Smooth muscle cell (in vitro differentiated cells): ENCODE results near the gene SEMA3B. TPM values are rescaled to one million over a fixed set of nuclear protein-coding genes. Genes with fewer than 3 reads are reported as not detected.
"Not testable (repeated sequence)": the region's sequence is repeated elsewhere in the genome, so short reads cannot be mapped to it uniquely, and the experiment has no call there.

Source experiments
- DNase-seq: peaks from one replicate; lab custom pipeline; 2025; ENCODE audit not compliant: unreplicated experiment; lab: John Stamatoyannopoulos, UW
- H2AFZ ChIP-seq: fragments of 200-600 bp; sonication (generic); 2 replicates; pipeline ENCODE4 v1.6.0; 2016; ENCODE audit warnings: antibody characterized with exemption, low read depth, mild to moderate bottlenecking
- H3F3A ChIP-seq: fragments of 200-600 bp; sonication (generic); 2 replicates; pipeline ENCODE4 v1.6.0; 2017; ENCODE audit warnings: antibody characterized with exemption, low read depth
- H3K27ac ChIP-seq: fragments of 200-600 bp; sonication (generic); 2 replicates; pipeline ENCODE4 v1.5.1; 2016; ENCODE audit warnings: low read depth, mild to moderate bottlenecking
- H3K27me3 ChIP-seq: fragments of 200-600 bp; sonication (generic); 2 replicates; pipeline ENCODE4 v1.6.1; 2016; ENCODE audit warnings: low read depth, mild to moderate bottlenecking
- H3K36me3 ChIP-seq: fragments of 200-600 bp; sonication (generic); 2 replicates; pipeline ENCODE4 v1.5.1; 2016; ENCODE audit warnings: low read depth
- H3K4me1 ChIP-seq: fragments of 200-600 bp; sonication (generic); 2 replicates; pipeline ENCODE4 v1.5.1; 2016; ENCODE audit warnings: low read depth
- H3K4me2 ChIP-seq: fragments of 200-600 bp; sonication (generic); 2 replicates; pipeline ENCODE4 v1.6.0; 2016; ENCODE audit warnings: mild to moderate bottlenecking
- H3K4me3 ChIP-seq: fragments of 200-600 bp; sonication (generic); 2 replicates; pipeline ENCODE4 v1.5.1; 2016; ENCODE audit warnings: mild to moderate bottlenecking
- H3K79me2 ChIP-seq: fragments of 200-600 bp; sonication (generic); 2 replicates; pipeline ENCODE4 v1.6.0; 2016; ENCODE audit warnings: low read depth, mild to moderate bottlenecking
- H3K9ac ChIP-seq: fragments of 200-600 bp; sonication (generic); 2 replicates; pipeline ENCODE4 v1.6.0; 2016; ENCODE audit warnings: low read depth
- H3K9me3 ChIP-seq: fragments of 200-600 bp; sonication (generic); replicated peaks from 2 replicates; pipeline ENCODE4 v1.5.1; 2016; ENCODE audit warnings: low read depth
- H4K20me1 ChIP-seq: fragments of 200-600 bp; sonication (generic); 2 replicates; pipeline ENCODE4 v1.6.0; 2016; ENCODE audit warnings: low read depth
- WGBS: methylation state at CpG from one replicate; pipeline ENCODE4 v1.1.7; 2016; ENCODE audit warnings: low lambda C conversion rate; 5-methylcytosine and 5-hydroxymethylcytosine counted together
- polyA plus RNA-seq: library from polyadenylated mRNA; unstranded; fragments of >200 nt; fragmentation: Nextera tagmentation; extraction: Ambion mirVana; gene quantifications from 2 replicates; pipeline ENCODE4 v1.2.1, GENCODE V29; 2016
- total RNA-seq: library from RNA; depleted of rRNA; stranded (reverse); fragments of >200 nt; gene quantifications from 2 replicates; pipeline ENCODE4 v1.2.3, GENCODE V29; 2014
- TF ChIP-seq, protein P1 (sequence below): fragments of 200-600 bp; sonication (generic); IDR thresholded peaks from 2 replicates; pipeline ENCODE4 v1.5.1; 2017; ENCODE audit warnings: borderline replicate concordance, mild to moderate bottlenecking, antibody characterized with exemption; ENCODE audit not compliant: insufficient read depth, poor library complexity, severe bottlenecking

Gene SEMA3B
- total and polyA plus RNA-seq, 2 experiments from 2014 or later = 26.3 to 48.3 TPM

DNA sequence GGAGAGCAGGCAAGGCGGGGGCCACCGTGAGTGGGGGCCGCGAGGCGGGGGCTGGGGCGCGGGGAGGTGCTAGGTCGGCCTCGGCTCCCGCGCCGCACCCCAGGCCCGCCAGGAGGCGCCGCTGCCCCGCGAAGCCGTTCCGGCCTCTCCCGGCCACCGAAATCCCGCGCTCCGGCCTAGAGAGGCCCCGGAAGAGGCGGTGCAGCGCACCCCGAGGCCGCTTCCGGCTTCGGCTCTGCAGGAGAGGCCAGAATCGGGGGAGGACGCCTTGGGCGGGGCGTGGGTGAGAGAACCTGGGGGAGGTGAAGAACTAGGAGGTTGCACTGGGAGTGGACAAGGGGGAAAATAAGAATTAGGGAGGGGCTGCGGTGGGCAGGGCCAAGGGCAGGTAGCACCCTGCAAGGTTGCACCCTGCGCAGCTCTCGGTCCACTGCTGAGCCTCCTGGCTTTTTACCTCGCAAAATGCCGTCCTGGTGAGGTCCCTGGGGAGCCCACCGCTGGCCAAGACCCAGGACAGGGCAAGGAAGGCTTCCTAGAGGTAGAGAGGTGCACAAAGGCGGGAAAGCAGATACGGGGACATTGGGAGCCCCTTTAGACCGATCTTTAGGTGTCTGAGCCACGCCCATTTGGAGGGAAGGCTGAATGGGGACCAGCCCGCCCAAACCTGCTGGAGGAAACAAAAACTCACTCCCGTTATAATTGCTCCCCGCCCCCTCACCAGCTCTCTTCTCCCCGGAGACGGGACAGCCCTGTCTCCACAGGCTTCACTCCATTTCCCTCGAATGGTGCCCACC, 41.4 kb upstream of the SEMA3B start:
- Histone ChIP-seq H3K4me3 (peak overlapping the region; percentile 72), H3K9me3 (no peaks in the 10 kb centered on the region), H3K4me1 (peaks cover 10% of the 10 kb centered on the region), H3K36me3 (no peaks in the 10 kb centered on the region), H3K79me2 (no peaks in the 10 kb centered on the region), H3F3A (no peaks in the 10 kb centered on the region), H2AFZ (peak overlapping the region; percentile 98), H3K27me3 (no peaks in the 10 kb centered on the region), H4K20me1 (no peaks in the 10 kb centered on the region), H3K9ac (peak overlapping the region; percentile 35), H3K4me2 (peak overlapping the region; percentile 86), H3K27ac (peak overlapping the region; percentile 49)
- DNase-seq = peak; percentile 74
- 1% methylated on average over 32 of the region's 51 CpGs for WGBS
- TF ChIP-seq, protein P1, sequence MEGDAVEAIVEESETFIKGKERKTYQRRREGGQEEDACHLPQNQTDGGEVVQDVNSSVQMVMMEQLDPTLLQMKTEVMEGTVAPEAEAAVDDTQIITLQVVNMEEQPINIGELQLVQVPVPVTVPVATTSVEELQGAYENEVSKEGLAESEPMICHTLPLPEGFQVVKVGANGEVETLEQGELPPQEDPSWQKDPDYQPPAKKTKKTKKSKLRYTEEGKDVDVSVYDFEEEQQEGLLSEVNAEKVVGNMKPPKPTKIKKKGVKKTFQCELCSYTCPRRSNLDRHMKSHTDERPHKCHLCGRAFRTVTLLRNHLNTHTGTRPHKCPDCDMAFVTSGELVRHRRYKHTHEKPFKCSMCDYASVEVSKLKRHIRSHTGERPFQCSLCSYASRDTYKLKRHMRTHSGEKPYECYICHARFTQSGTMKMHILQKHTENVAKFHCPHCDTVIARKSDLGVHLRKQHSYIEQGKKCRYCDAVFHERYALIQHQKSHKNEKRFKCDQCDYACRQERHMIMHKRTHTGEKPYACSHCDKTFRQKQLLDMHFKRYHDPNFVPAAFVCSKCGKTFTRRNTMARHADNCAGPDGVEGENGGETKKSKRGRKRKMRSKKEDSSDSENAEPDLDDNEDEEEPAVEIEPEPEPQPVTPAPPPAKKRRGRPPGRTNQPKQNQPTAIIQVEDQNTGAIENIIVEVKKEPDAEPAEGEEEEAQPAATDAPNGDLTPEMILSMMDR = peak; percentile 82

- H3K79me2 ChIP-seq, H3K27me3 ChIP-seq, DNase-seq, H3K9me3 ChIP-seq, H3K36me3 ChIP-seq, H4K20me1 ChIP-seq, H3K9ac ChIP-seq, H3K27ac ChIP-seq, H3F3A ChIP-seq: not testable (repeated sequence)
- H3K4me1 ChIP-seq = peaks cover 15% of the 10 kb centered on the region
- WGBS = 34% methylated on average over 13 of the region's 15 CpGs
- peak overlapping the region; percentile 77 for H2AFZ ChIP-seq
- H3K4me3 ChIP-seq = peak overlapping the region; percentile 72
- H3K4me2 ChIP-seq = peak overlapping the region; percentile 86
Observed at GRCh38 chr3:50228184-50228763, 40.7 kb upstream of the SEMA3B start.

- no peaks in the 10 kb centered on the region for H3K79me2 ChIP-seq
- DNase-seq = no peak
- TF ChIP-seq, protein P1 = no peak
- H2AFZ ChIP-seq = no peak overlapping the region
- H3K4me2 ChIP-seq = no peak overlapping the region
- H3K27ac ChIP-seq = peak overlapping the region; percentile 42
- no peaks in the 10 kb centered on the region for H4K20me1 ChIP-seq
- H3F3A ChIP-seq = no peaks in the 10 kb centered on the region
- 88% methylated on average over 3 of the region's 3 CpGs for WGBS
- H3K36me3 ChIP-seq = no peaks in the 10 kb centered on the region
- H3K9ac ChIP-seq = no peak overlapping the region
- H3K4me3 ChIP-seq = no peak overlapping the region
- peaks cover 18% of the 10 kb centered on the region for H3K4me1 ChIP-seq
- no peaks in the 10 kb centered on the region for H3K27me3 ChIP-seq
- no peaks in the 10 kb centered on the region for H3K9me3 ChIP-seq
Observed at GRCh38 chr3:50229490-50229889, 39.5 kb upstream of the SEMA3B start.

GRCh38 chr3:50230104-50230793, 38.7 kb upstream of the SEMA3B start:
- Histone ChIP-seq H3K4me1 (peaks cover 18% of the 10 kb centered on the region), H3F3A (no peaks in the 10 kb centered on the region), H3K27me3 (no peaks in the 10 kb centered on the region), H2AFZ (no peak overlapping the region), H3K79me2 (no peaks in the 10 kb centered on the region), H3K9ac (no peak overlapping the region), H3K9me3 (no peaks in the 10 kb centered on the region), H3K4me3 (no peak overlapping the region), H3K27ac (peak overlapping the region; percentile 42), H3K36me3 (no peaks in the 10 kb centered on the region), H4K20me1 (no peaks in the 10 kb centered on the region), H3K4me2 (no peak overlapping the region)
- DNase-seq = no peak
- WGBS = 89% methylated on average over 8 of the region's 8 CpGs
- TF ChIP-seq, protein P1 = no peak
